HEK293T (cell line): ENCODE data around the gene KRT5.

Source experiments
- CTCF ChIA-PET: fragments of 350-600 bp; formaldehyde crosslinking; extraction: SDS; loops from one replicate; lab custom pipeline; 2021; ENCODE audit warnings: antibody characterized with exemption, inconsistent platforms; lab: Yijun Ruan, JAX
- POLR2A ChIA-PET: fragments of 350-600 bp; formaldehyde crosslinking; extraction: SDS; loops from one replicate; lab custom pipeline; 2020; ENCODE audit warnings: antibody characterized with exemption, inconsistent platforms; lab: Yijun Ruan, JAX
- DNase-seq: peaks from one replicate; pipeline ENCODE4 v3.0.0; 2012; ENCODE audit warnings: mixed read lengths; ENCODE audit errors: extremely low spot score
- ARNT ChIP-seq: fragments of 450-650 bp; IDR thresholded peaks from 2 replicates; pipeline ENCODE4 v1.6.1; 2017; ENCODE audit warnings: mild to moderate bottlenecking
- BHLHE40 ChIP-seq: fragments of 450-650 bp; IDR thresholded peaks from 2 replicates; pipeline ENCODE4 v1.6.1; 2016; ENCODE audit warnings: mild to moderate bottlenecking, moderate library complexity, borderline replicate concordance
- CTBP1 ChIP-seq: fragments of 450-650 bp; IDR thresholded peaks from 2 replicates; pipeline ENCODE4 v1.6.1; 2016; ENCODE audit warnings: borderline replicate concordance
- ELF4 ChIP-seq: fragments of 450-650 bp; IDR thresholded peaks from 2 replicates; pipeline ENCODE4 v1.6.1; 2017; ENCODE audit warnings: antibody characterized with exemption
- FOXA1 ChIP-seq: fragments of 450-650 bp; IDR thresholded peaks from 2 replicates; pipeline ENCODE4 v1.6.1; 2016; ENCODE audit warnings: mild to moderate bottlenecking
- FOXK2 ChIP-seq: fragments of 450-650 bp; IDR thresholded peaks from 2 replicates; pipeline ENCODE4 v1.6.1; 2016; ENCODE audit warnings: mild to moderate bottlenecking
- FOXM1 ChIP-seq: fragments of 450-650 bp; IDR thresholded peaks from 2 replicates; pipeline ENCODE4 v1.6.1; 2017; ENCODE audit warnings: mild to moderate bottlenecking, borderline replicate concordance
- HDGF ChIP-seq: fragments of 450-650 bp; IDR thresholded peaks from 2 replicates; pipeline ENCODE4 v1.6.1; 2017; ENCODE audit warnings: antibody characterized with exemption, borderline replicate concordance
- L3MBTL2 ChIP-seq: fragments of 450-650 bp; conservative IDR thresholded peaks from 2 replicates; pipeline ENCODE4 v1.6.1; 2016; ENCODE audit warnings: mild to moderate bottlenecking
- LEF1 ChIP-seq: fragments of 450-650 bp; IDR thresholded peaks from 2 replicates; pipeline ENCODE4 v1.6.1; 2017; ENCODE audit warnings: mild to moderate bottlenecking, borderline replicate concordance
- NFRKB ChIP-seq: fragments of 450-650 bp; IDR thresholded peaks from 2 replicates; pipeline ENCODE4 v1.6.1; 2016; ENCODE audit warnings: mild to moderate bottlenecking, moderate library complexity
- SP1 ChIP-seq: fragments of 450-650 bp; IDR thresholded peaks from 2 replicates; pipeline ENCODE4 v1.6.1; 2017
- SUZ12 ChIP-seq: fragments of 450-650 bp; IDR thresholded peaks from 2 replicates; pipeline ENCODE4 v1.6.1; 2016; ENCODE audit warnings: mild to moderate bottlenecking
- TARDBP ChIP-seq: fragments of 450-650 bp; IDR thresholded peaks from 2 replicates; pipeline ENCODE4 v1.6.1; 2016
- ZNF384 ChIP-seq: fragments of 450-650 bp; IDR thresholded peaks from 2 replicates; pipeline ENCODE4 v1.6.1; 2016
- TF ChIP-seq, protein P1 (sequence below): fragments of 450-650 bp; IDR thresholded peaks from 2 replicates; pipeline ENCODE4 v1.6.1; 2016

KRT5 gene

DNA sequence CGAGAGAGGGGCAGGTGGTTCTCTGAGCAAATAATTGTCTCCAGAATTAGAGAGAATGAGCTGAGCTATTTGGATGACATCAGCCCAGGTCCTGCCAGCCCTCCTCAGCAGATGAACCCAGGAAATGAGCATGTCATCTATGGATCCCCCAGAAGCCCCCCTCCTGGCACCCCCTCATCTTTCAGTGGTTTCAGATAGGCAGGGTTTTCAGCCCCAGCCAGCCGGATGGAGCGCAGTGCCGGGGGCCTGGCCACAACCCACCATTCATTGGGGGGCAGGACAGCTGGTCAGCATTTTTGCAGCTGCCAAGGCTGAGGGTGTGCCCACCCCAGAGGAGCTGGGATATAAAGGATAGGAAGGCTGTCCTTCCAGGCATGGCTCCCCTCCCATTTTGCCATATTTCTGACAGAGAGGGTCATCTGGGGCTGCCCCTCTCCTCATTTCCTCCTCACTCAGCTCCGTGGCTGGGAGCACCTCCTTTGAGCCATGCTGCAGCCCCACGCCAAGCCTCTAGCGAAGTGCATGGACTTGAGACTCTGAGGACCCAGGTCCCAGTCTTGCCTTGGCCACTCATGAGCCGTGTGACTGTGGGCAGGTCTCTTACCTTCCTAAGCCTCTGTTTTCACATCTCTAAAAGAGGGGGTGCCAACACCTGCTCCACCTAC, 38.7 kb upstream of the KRT5 start:
- no peak for DNase-seq
- no peak for TF ChIP-seq SP1
- TF ChIP-seq BHLHE40: no peak
- TF ChIP-seq L3MBTL2: no peak
- POLR2A ChIA-PET: no interaction called here
- CTCF ChIA-PET: interaction anchor here (0.8 kb wide), 1 partner anchor 100 kb away, joined by 3 read pairs; no protein-coding TSS in a partner anchor

DNA sequence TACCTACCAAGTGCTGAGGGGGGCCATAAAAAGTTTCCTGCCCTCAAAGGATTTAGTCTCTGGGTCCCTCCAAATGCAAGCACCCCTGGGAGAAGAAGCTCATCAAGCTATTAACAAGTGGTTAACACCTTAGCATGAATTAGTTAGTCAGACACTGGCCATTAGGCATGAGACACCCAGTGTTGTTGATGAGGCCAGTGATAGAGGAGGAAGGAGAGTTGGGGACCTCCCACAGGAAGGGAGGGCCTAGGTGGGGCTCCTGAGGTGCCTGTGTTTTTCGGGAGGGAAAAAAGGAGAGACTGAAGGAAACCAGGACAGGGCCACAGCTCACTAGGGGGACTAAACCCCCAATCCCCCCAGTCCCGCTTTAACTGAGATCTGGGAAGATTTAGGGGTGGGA, 37.3 kb upstream of the KRT5 start:
- DNase-seq: no peak
- no peak for TF ChIP-seq L3MBTL2
- ChIA-PET POLR2A (no interaction called here), CTCF (no interaction called here)

DNA sequence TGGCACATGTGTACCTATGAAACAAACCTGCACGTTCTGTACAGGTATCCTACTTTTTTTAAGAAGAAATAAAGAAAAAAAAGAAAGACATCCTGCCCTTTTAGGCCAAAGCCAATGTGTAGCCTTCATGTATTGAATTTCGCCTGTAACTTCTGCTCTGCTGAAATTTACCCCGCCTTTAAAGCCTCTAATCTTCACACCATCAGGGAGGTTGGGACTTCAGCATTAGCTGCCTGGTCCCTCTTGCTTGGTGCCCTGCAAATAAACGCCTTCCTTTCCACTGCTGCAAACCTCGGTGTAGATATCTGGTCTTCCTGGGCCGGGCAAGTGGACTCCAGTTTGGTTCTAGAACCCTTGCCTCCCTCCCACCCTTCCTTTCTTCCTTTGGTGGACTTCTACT, 35.4 kb upstream of the KRT5 start:
- DNase-seq: no peak
- TF ChIP-seq NFRKB (no peak), LEF1 (no peak), BHLHE40 (no peak), ARNT (no peak), L3MBTL2 (no peak), TARDBP (no peak), FOXA1 (no peak), HDGF (no peak), SP1 (no peak), FOXM1 (no peak), CTBP1 (no peak), SUZ12 (no peak), FOXK2 (no peak), ELF4 (no peak), ZNF384 (no peak)
- TF ChIP-seq, protein P1, sequence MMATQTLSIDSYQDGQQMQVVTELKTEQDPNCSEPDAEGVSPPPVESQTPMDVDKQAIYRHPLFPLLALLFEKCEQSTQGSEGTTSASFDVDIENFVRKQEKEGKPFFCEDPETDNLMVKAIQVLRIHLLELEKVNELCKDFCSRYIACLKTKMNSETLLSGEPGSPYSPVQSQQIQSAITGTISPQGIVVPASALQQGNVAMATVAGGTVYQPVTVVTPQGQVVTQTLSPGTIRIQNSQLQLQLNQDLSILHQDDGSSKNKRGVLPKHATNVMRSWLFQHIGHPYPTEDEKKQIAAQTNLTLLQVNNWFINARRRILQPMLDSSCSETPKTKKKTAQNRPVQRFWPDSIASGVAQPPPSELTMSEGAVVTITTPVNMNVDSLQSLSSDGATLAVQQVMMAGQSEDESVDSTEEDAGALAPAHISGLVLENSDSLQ: no peak
- POLR2A ChIA-PET: no interaction called here
- CTCF ChIA-PET: no interaction called here

DNA sequence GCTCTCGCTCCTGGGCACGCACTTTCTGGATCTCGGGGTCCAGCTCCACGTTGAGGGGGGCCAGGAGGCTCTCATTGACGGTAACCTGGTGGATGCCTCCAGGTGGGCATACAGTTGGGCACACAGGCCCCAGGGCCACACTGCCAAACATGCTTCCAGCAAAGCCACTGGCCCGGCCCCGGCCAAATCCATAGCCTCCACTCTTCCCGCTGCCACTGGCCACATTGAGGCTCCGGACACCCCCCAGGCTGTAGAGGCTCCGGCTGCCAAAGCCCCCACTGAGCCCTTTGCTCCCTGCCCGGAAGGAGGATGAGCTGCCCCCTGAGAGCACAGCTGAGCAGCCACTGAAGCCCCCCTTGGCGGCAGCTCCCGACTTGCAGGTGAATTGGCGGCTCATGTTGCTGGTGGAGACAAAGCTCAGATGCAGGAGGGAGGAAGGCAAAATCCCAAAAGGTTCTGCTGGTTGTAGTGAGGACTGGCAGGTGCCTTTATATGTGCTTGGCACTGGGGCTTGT, 32.5 kb upstream of the KRT5 start, which contains the start of gene KRT71:
Gene KRT71, minus strand, starts transcription at position 465 of the 515 bp plus-strand sequence. Its CDS starts 68 bp downstream, at position 397.
- DNase-seq: no peak
- POLR2A ChIA-PET: no interaction called here
- TF ChIP-seq ZNF384: no peak
- TF ChIP-seq FOXA1: no peak
- TF ChIP-seq ARNT: no peak
- no peak for TF ChIP-seq L3MBTL2
- CTCF ChIA-PET: no interaction called here

DNA sequence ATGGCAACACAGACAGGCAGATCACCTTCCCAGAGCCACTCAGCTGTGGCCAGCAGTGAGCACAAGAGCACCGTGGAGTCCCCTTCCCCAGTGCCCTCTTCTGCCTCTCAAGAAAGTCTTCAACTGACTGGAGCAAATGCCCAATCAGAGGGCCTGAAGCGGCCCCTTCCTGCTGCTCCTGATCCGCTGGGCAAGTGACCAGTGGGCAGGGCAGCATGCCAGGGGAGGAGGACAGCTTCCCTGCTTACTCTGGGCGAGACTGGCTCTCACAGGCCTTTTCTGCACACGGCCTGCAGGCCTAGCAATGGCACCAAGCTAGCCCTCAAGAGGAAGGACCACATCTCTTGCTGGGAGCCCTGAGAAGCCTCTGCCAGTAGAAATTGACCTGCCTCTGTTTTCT, 31.9 kb upstream of the KRT5 start:
- no peak for DNase-seq
- POLR2A ChIA-PET: no interaction called here

DNA sequence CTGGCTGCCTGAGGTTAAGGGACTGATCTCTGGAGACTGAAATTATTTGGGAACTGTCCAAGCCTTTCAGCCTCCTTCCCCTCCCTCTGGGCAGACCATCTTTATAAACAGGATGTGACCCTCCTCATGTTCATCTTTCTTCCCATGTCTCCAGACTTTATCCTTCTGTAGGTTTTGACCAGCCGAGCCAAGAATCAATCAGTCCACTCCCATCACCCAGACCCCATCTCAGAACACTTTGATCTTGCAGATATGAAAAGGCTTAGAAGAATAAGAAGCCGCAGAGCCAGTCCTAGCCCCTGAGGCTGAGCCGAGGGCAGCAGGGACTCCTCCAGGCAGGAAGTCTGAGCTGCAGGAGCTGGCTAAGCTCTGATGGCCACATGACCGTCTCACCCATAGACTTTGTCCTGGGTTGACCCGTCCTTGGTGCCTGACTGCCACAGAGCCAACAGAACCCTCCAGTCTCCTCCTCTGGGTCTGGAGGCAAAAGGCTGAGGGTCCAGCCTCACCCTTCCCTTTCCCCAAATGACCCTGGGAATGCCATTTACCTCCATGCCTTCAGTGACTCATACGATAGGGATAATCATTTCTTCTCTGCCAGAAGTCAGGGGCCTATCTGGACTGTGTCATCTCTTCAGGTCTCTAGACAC, 31.1 kb upstream of the KRT5 start:
- no peak for TF ChIP-seq ARNT
- TF ChIP-seq, protein P1: no peak
- TF ChIP-seq SUZ12: no peak
- TF ChIP-seq BHLHE40: no peak
- ChIA-PET POLR2A (no interaction called here), CTCF (no interaction called here)
- DNase-seq: no peak

More for the DNA sequence above, 31.9 kb upstream of the KRT5 start:
- CTCF ChIA-PET: no interaction called here
- TF ChIP-seq FOXA1: no peak

DNA sequence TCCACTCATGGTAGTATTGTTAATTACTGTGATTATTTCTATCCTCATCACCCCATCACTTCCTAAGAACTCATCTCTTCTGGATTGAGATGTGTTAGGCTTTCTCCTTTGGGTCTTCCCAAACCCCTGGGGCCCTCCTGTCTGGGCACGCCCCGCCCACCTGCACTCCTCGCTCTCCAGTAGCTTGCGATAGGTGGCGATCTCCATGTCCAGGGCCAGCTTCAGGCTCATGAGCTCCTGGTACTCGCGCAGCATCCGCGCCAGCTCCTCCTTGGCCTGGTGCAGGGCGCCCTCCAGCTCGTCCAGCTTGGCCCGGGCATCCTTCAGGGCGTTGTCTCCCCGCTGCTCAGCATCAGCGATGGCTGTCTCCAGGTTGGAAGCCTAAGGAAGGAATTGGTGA, 25.9 kb upstream of the KRT5 start:
- ChIA-PET CTCF (no interaction called here), POLR2A (no interaction called here)
- TF ChIP-seq, protein P1: no peak
- TF ChIP-seq HDGF (no peak), L3MBTL2 (no peak), ARNT (no peak), FOXA1 (no peak), TARDBP (no peak), ELF4 (no peak), BHLHE40 (no peak), ZNF384 (no peak), SUZ12 (no peak), LEF1 (no peak), FOXK2 (no peak), NFRKB (no peak)
- no peak for DNase-seq
